NCI-H69 (cell line): Measurements from ENCODE around the gene NUB1.

Experiments used
- DNase-seq: peaks from one replicate; lab custom pipeline; 2025; lab: John Stamatoyannopoulos, UW

NUB1 gene

DNA sequence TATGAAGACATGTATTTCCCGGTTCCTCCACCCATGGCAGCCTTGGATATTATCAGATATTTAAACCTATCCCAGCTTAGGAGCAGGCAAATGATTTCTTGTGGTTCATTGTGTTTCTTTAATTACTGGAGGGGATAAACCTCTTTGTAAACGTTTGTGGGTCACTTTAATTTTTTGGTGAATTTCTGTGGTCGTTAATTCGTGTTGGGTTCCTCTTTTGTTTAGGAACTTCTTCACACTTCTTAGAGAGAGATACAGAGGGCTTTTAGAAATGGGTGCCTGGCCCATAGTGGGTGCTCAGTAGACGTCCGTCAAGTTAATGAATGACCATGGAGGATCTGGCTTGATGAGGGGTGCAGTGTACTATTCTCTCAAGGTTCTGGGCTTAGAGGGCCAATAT, 27.2 kb upstream of the NUB1 start:
- DNase-seq, result no peak

DNA sequence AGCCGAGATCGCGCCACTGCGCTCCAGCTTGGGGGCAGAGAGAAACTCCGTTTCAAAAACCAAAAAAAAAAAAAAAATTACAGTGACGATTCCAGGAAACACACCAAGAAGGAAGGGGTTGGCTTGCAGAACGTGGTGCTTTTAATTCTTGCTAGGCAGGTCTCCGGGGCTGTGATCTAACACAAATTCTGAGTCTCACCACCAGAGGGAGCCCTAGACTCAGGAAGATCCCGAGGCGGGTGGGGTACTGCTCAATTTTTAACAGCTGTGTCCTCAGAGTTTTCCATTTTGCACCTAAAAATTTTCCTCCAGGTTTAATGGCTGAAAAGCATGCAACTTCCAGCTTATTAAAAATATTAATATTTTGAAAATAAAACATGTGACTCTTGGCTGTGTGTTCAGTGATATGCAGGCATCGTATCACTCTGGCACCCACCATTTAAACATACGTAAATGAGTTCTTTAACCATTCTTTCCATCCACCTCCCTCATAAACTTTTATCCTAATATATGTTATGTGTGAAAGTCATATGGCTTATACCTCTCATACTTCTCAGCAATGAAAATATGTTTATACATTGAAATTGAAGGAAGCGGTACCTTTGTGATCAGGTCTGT, 26.5 kb upstream of the NUB1 start:
- DNase-seq, result peak; percentile 70

DNA sequence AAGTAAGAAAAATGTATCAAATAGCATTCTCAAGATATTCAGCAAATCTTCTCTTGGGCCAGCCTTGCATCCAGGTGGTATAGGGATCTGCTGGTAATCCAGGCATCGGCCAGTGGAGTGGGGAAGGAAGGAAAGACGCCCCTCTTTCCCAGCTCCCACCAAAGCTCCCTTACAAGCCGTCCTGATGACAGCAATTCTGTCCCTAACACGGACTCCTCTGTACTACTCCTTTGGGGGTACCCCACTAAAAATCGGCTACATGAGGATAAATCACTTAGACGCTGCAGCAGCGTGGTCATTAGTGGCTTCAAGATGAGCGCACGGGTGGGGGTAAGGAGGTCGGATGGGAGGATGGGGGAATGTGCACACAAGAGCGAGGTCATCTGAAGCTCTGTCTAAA, 24.7 kb upstream of the NUB1 start:
- peak; percentile 12 for DNase-seq

DNA sequence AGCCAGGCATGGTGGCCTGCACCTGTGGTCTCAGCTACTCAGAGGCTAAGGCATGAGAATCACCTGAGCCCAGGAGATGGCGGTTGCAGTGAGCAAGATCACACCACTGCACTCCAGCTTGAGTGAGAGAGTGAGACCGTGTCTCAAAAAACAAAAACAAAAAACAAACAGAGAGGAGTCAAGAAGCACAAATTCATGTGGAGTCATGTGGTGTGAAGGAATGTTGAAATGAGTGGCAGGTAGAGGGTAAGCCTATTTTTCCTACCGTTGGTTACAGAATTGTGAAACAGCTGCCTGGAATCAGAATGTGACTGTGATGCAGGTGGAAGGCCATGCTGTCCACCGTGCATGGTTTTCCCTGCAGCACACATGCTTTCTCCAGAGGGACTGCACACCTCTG, 23.7 kb upstream of the NUB1 start:
- DNase-seq, result no peak

DNA sequence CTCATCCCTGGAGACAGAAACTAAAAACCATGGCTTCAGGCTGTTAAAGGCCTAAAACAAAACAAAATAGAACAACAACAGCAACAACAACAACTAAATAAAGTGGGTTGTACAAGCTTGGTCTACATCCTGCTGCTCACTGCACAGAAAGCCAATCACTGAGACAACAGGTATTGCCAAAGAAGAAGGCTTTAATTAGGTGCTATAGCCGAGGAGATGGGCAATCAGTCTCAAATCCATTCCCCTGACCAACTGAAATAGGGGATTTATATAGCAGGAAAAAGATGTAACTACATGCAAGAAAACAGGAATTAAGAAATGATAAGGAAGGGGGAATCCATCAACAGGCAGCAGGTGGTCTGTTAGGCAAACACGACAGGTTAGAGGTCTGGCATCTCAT, 22.4 kb upstream of the NUB1 start:
- no peak for DNase-seq

DNA sequence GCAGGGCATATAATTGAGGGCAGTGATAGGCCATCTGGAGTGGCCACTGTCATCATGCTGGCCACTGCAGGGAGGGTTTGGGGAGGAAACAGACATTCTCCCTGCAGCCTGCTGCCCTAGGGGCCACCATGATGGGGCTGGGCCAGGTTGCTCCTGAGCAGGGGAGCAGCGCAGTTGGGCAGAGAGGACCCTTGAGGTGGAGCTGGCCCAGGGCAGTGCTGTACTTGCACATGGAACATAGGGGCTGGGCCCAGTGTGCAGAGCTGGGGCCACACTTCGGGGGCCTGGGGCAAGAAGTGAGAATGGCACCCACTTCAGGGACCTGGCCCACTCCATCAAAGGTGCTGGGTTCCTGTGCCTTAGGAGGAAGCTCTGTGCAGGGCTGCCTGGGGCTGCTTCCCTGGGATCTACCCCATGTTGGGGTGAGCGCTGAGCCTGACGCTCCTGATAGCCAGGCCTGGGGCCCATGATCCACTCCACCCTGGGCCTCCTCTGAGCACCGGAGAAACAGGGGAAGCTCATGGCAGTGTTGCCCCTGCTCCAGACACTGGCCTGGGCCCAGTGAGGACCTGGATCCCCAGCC, 21.3 kb upstream of the NUB1 start:
- no peak for DNase-seq

DNA sequence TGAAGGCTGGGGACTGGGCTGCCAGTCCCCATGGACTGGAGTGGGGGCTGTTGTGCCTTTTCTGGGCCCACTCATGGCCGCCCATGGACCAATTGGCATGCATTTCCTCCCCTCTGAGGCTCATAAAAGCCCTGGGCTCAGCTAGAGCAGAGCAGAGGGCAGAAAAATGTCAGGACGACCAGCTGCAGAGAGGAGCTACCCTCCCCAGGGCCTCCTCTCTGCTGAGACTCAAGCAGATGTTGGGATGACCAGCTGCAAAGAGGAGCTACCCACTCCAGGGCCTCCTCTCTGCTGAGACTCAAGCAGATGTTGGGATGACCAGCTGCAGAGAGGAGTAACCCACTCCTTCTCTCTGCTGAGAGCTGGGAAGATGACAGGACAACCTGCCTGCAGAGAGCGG, 20.3 kb upstream of the NUB1 start:
- no peak for DNase-seq

DNA sequence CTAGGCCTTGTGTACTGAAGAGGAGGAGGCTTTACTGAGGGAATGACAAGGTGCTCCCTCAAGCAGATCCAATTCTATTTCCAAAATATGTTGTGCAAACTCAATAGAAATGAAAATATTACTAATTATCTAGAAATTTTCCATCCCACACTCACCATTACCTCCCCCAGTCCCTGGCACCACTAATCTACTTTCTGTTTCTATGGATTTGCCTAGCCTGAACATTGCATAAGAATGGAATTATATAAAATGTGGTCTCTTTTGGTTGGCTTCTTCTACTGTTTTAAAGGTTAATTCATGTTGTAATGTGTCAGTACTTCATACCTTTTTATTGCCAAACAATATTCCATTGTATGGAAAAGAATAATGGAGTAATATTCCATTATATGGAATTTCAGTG, 18.7 kb upstream of the NUB1 start:
- DNase-seq, result no peak

DNA sequence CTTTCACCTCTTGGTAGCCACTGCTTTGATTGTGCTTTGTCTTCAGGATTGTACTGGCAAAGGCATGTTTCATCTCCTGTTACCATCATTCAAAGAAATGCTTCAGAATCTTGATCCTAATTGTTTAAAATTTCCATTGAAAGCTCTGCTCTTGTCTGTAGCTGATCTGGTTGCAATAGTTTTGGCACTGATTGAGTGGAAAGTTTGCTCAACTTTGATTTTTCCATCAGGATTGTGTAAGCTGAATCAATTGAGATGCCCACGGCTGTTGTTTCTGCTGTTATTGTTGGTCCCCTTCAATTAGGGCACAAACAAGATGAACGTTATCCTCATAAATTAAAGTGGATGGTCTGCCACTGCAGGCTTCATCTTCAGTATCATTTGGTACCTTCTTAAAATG, 14.6 kb upstream of the NUB1 start:
- DNase-seq, result no peak

DNA sequence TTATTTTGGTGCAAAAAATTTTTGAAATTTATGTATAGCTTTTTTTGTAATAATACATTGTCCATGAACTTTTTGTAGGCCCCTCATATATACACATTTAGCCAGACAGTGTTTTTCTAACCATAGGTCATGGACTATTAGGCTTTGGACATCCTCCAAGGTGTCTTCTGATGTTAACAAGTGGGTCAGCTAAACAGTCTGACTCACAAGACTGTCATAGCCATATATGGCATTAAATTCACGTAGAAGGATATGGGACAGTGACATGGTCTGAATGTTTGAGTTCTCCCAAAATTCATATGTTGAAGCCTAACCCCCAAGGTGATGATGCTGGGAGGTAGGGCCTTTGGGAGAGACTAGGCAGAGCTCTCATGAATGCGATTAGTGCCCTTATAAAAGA, 14.0 kb upstream of the NUB1 start:
- no peak for DNase-seq

DNA sequence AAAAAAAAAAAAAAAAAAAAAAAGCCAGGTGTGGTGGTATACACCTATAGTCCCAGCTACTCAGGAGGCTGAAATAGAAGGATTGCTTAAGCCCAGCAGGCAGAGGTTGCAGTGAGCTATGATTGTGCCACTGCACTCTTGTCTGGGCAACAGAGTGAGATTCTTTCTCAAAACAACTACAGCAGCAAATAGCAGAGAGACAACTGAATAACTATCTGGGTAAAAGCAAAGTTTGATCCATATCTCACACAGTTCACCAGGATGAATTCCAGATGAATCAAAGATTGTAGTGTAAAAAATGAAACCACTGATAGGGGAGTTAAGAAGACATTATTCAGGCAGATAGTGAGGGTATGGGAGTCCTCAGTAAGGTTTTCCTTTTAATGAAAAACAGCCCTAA, 11.4 kb upstream of the NUB1 start:
- no peak for DNase-seq

DNA sequence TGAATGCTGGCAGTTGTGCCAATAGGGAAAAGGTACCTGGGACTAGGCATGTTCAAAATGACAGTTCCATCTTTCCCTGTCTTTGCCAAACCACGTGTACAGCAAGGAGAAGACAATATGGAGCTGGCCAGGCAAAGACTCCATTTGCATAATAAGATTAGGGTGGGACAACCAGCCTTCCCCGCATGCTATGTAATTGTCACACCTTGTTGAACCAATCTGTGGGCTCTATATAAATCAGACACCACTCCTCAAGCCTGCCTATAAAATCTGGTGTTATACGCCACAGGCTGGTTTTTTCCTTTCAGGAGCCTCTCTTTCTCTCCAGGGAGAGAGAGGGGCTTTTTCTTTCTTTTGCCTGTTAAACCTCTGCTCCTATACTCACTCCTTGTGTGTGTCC, 11.0 kb upstream of the NUB1 start:
- DNase-seq, result no peak

DNA sequence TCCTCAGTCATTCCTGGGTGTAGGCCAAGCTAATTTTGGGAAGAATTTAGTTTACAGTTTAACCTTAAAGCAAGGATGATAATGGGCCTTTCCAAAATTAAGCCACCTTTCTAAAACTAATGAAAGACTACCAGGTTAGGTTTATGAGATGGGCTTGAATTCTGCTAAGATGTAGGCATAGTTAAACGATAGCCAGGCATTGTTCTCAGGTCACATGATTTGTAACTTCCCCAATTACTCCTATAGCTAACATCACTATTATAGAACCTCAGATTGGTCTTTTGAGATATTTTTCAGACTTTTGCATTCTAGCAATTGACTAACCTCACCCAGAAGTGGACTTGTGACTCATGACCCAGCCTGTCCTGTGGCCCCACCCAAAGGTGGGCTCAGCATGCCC, 7.0 kb upstream of the NUB1 start:
- DNase-seq, result no peak

DNA sequence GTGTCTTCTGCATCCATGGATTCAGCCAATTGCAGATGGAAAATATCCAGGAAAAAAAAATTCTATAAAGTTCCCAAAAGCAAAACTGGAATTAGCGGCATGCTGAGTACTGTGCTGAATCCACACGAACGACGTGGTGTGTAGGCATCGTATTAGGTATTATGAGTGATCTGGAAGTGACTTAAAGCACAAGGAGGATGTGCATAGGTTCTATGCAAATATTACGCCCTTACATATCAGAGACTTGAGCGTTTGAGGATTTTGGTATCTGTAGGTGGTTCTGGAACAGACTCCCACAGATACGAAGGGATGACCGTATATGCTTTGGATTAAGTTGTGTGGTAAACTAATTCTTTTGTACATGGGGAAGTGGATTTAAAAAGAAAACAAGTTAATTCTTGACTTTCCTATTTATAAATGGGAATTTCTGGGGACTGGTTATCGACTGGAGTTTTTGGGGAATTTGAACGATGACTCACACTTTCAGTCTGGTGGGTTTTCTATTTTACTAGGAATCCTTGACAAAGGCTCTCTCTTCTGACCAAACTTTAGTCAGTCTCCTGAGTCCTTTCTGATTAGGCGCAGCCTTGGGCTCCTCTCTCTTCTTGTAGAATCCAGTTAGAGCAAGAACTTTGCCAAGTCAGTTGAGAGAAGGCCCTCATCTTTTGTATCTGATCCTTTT, 5.4 kb upstream of the NUB1 start:
- DNase-seq, result no peak

DNA sequence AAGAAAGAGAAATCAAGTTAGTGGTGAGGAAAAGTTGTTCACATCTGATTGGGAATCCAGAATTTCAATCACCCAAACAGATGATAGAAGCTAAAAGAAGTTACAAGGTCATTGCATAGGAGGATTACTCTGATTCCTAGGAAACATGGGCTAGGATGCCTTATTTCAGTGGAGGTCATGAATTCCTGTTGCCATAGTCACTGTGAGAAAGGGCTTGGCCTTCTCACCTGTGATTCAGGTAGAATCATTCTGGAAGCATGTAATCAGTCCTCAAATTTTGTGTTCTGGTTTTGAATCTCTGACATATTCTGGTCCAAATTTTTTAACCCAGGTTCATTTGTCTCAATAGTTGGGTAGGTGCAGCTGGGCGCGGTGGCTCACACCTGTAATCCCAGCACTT, 4.3 kb upstream of the NUB1 start:
- DNase-seq, result no peak

DNA sequence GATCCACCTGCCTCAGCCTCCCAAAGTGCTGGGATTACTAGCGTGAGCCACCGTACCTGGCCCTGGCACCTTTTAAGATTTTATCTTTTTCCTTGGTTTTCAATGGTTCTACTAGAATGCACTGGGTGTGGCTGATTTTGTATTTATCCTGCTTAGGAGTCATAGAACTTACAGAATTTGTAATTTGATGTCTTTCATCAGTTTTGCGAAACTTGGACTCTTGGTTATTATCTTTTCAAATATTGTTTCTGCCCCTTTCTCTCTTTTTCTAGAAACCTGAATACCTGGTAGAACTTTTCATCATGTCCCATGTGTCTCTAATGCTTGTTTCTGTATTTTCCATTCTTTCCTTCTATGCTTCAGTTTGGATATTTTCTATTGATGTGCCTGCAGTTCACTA, 2.8 kb upstream of the NUB1 start:
- DNase-seq, result no peak

DNA sequence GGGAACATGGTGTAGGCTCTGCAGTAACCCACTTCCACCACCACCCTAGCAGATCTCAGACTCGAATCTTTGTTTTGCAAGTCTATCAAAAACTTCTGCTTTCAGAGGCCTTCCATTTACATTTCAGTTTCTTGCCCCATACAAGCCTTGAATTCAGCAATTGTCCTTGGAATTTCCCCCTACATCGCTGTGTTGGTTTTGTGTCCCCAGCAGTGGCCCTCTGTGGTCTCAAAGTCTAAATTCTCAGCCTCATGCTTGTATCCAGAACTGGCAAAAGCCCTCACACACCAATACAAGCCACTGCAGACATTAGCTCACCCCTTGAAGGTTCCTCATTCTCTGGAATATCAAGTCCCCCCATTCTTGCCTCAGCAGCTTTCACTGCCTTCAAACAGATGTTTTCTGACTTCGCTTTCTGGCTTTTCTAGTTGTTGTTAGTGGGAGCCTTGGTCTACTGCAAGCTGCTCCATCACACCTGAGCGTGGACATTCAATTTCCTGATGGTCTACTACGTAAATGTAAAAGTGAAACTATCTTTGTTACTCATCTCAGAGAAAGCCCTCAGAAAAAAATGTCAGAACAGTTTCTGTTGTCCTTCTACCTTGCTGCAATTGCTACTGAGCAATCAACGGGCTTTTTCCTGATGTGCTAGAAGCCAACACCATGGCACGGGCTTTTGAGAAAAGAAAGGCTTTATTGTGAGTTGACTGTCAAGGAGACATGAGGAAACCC, 1.8 kb upstream of the NUB1 start:
- no peak for DNase-seq

DNA sequence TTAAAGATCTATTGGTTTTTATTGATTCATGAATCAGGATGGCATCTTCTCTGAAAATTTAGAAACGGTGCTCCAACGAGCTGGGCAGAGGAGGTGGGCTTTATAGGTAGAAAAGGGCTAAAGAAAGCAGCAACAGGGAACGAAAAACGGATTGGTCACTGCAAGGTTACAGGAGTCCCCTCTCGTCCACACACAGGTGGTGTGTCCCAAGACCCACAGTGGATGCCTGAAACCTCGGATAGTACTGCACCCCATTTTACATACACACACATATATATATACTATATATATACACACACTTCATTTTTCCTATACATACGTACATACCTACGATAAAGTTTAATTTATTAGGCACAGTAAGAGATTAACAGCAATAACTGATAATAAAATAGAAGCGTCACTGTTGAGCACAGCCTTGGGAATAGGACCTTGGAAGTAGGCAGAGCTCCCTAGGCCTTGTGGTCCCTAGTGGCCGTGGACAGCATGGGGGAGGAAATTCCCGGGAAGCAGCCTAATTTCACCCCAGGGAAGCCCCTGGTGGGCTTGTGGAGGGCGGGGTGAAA, 737 bp upstream of the NUB1 start:
- no peak for DNase-seq

DNA sequence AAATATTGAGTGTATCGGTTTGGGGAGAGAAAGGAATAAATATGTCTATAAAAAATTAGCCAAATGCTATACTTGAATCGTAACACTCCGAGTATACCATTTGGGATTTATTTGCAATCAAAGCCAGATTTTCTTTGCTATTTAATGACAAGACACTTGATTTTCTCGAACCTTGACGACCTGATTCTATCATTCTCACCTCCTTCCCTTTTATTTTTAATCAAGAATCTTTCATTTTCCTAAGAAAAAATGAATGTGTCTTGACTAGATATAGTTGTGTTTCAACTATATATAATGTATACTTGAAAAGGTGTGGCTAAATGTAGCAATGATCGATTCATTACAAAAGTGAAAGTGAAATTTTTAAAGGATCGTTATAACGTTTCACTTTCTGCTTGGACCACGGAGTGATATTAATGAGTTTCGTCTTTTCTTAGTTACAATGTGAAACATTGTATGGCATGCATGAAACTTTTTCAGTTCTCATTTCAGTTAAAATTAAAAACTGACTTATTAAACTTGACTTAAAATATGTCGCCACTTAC, 562 bp downstream of the NUB1 start:
- DNase-seq, result peak; percentile 32

DNA sequence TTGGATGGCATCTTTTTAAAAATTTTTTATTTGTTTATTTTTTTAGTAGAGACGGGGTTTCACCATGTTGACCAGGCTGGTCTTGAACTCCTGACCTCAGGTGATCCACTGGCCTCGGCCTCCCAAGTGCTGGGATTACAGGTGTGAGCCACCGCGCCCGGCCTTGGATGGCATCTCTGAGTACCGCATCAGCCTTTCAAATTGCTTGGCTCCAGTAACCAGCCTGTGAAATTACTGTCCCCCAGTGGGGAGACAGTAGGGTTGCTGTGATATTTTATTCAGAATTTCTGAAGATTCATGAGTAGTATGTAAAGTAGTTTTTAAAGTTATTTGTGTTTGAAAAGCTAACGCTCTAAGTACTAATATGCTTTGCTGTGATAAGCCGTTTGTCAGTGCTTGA, 1.2 kb downstream of the NUB1 start:
- no peak for DNase-seq

DNA sequence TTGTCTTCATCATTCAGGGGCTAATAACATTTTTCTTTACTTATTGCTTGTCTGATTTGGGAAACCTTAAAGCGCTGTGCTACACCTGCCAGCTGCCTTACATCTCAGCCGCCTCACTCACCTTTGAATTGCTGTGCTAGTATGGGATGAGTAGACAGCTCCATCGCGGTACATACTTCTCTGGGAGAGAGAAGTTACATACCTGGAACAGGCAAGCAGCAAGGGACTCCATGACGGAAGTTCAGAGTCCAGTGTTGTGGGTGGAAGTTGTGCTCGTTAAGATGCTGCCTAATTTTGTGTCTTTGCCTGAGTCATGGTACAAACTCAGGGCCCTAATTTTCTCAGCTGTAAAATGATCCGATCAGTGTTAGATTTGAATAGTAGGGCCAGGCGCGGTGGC, 1.9 kb downstream of the NUB1 start:
- DNase-seq, result no peak

DNA sequence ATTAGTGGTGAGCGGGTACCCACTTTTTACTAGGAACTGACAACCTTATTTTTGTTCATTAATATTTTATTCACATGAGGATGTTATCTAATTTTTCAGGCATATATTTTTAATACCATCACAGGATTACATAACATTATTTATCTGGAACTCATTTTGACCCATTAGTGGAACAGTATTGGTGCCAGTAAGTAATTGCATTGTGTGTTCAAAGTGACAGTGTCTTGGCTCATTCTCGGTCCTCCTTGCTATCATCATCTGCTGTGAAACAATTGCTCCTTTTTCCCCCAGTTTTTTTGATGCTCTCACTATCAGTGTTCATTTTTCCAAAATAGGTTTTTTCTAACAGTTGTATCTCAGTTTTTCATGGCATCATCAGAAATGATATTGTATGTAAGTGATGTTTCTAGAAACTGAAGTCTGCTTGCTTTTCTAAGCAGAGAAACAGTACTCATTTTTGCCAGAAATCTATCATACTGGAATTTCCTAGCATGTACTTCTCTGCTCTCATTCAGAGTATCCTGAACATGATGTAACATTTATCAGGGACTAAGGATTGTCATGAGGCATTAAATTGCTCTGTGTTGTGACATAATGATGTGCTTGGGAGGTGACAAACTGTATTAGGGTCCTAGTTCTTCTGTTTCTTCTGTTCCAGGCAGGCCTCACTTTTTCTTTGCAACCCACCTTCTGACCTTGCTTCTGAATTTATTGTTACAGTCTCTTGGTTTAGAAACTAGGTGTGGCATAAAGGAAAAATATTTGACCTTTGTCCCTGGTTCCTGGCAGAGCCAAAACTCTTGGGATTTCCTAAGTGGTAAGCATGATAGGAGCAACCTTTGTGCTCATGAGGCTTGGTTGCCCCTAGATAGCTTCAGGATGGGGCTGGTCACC, 4.2 kb downstream of the NUB1 start:
- no peak for DNase-seq
